Activated CD4-positive, alpha-beta T cell treated with anti-CD3 and anti-CD28 coated beads, Interleukin-2, amount 50 U/mL, for 48 hours (primary cell): ENCODE measurements around the gene S1PR1.

ENCODE experiments used
- DNase-seq, 2 experiments: peaks; one replicate each; pipeline ENCODE4 v3.0.0-alpha.2; 2020

S1PR1 gene

GRCh38 chr1:101282314-101283038 lies 45.7 kb downstream of the S1PR1 start:
- DNase-seq, result no peak

GRCh38 chr1:101283443-101283842 lies 46.6 kb downstream of the S1PR1 start:
- no peak for DNase-seq

- peak; percentile 48 to 65 for DNase-seq
Observed at GRCh38 chr1:101284021-101284420, 47.2 kb downstream of the S1PR1 start.

GRCh38 chr1:101284622-101285218 lies 47.9 kb downstream of the S1PR1 start:
- no peak for DNase-seq

- DNase-seq, result no peak
Observed at GRCh38 chr1:101285922-101286570, 49.2 kb downstream of the S1PR1 start.

- peak; percentile 65 to 74 for DNase-seq
Observed at GRCh38 chr1:101288491-101288944, 51.7 kb downstream of the S1PR1 start.

- DNase-seq, result no peak
Observed at GRCh38 chr1:101290119-101290921, 53.5 kb downstream of the S1PR1 start.
